BJ (cell line): ENCODE measurements around the gene OMG. TPM values are rescaled to one million over a fixed set of nuclear protein-coding genes. Genes with fewer than 3 reads are reported as not detected.

ENCODE experiments used
- CTCF ChIA-PET: fragments of 350-600 bp; formaldehyde crosslinking; extraction: SDS; loops from one replicate; lab custom pipeline; 2021; ENCODE audit warnings: antibody characterized with exemption, inconsistent platforms; lab: Yijun Ruan, JAX
- POLR2A ChIA-PET: fragments of 300-600 bp; sonication (Branson Sonifier 250); formaldehyde crosslinking; extraction: SDS; loops from one replicate; lab custom pipeline; 2021; ENCODE audit warnings: antibody characterized with exemption; lab: Charles Lee
- DNase-seq: peaks from one replicate; pipeline ENCODE4 v3.0.0-alpha.2; 2011; ENCODE audit warnings: low read depth
- H3K27me3 ChIP-seq: 2 replicates; pipeline ENCODE4 v1.6.0; 2011; ENCODE audit warnings: low read length; ENCODE audit not compliant: control insufficient read depth, insufficient read depth
- H3K36me3 ChIP-seq: 2 replicates; pipeline ENCODE4 v1.5.1; 2011; ENCODE audit warnings: low read length; ENCODE audit not compliant: control insufficient read depth, insufficient read depth
- H3K4me3 ChIP-seq: 2 replicates; pipeline ENCODE4 v1.5.1; 2011; ENCODE audit warnings: low read depth, mild to moderate bottlenecking, control low read depth, low read length
- CTCF ChIP-seq: IDR thresholded peaks from 2 replicates; pipeline ENCODE4 v1.5.1; 2011; ENCODE audit warnings: low read depth, mild to moderate bottlenecking, control low read depth, inconsistent platforms, low read length, moderate library complexity; ENCODE audit not compliant: insufficient read depth
- polyA plus RNA-seq: library from polyadenylated mRNA; depleted of rRNA; stranded (reverse); fragments of >200 nt; gene quantifications from 2 replicates; pipeline ENCODE4 v1.2.3, GENCODE V29; 2011

The OMG gene
- polyA plus RNA-seq, 1 experiment = 0.13 TPM

- TF ChIP-seq CTCF = no peak
- CTCF ChIA-PET = no interaction called here
- DNase-seq = no peak
- H3K36me3 ChIP-seq = peaks cover 1% of the 10 kb centered on the region; the same call in 1 of the 2 replicates
- POLR2A ChIA-PET = no interaction called here
- H3K4me3 ChIP-seq = no peak overlapping the region
- no peaks in the 10 kb centered on the region for H3K27me3 ChIP-seq
Measured at GRCh38 chr17:31311526-31311925, 14.5 kb upstream of the OMG start.

GRCh38 chr17:31310886-31311285 lies 13.8 kb upstream of the OMG start:
- TF ChIP-seq CTCF = no peak
- CTCF ChIA-PET = interaction anchor here (0.7 kb wide), 1 partner anchor 1107 kb away, joined by 3 read pairs; no protein-coding TSS in a partner anchor
- POLR2A ChIA-PET = no interaction called here
- H3K36me3 ChIP-seq = peaks cover 1% of the 10 kb centered on the region; the same call in 1 of the 2 replicates
- DNase-seq = no peak
- H3K27me3 ChIP-seq = no peaks in the 10 kb centered on the region
- no peak overlapping the region for H3K4me3 ChIP-seq

GRCh38 chr17:31310260-31310659 lies 13.2 kb upstream of the OMG start:
- ChIA-PET CTCF (interaction anchor here (0.6 to 0.7 kb wide), 2 partner anchors 342 to 1107 kb away, joined by 3 to 7 read pairs; no protein-coding TSS in a partner anchor), POLR2A (no interaction called here)
- Histone ChIP-seq H3K4me3 (no peak overlapping the region), H3K36me3 (peaks cover 1% of the 10 kb centered on the region; the same call in 1 of the 2 replicates), H3K27me3 (no peaks in the 10 kb centered on the region)
- no peak for DNase-seq
- TF ChIP-seq CTCF = no peak

- CTCF ChIA-PET = no interaction called here
- no peak for DNase-seq
- POLR2A ChIA-PET = no interaction called here
- H3K36me3 ChIP-seq = peaks cover 1% of the 10 kb centered on the region; the same call in 1 of the 2 replicates
- TF ChIP-seq CTCF = no peak
- no peak overlapping the region for H3K4me3 ChIP-seq
- no peaks in the 10 kb centered on the region for H3K27me3 ChIP-seq
Measured at GRCh38 chr17:31309556-31309955, 12.5 kb upstream of the OMG start.

- Histone ChIP-seq H3K4me3 (no peak overlapping the region), H3K27me3 (no peaks in the 10 kb centered on the region), H3K36me3 (peaks cover 1% of the 10 kb centered on the region; the same call in 1 of the 2 replicates)
- ChIA-PET POLR2A (interaction anchor here (0.6 kb wide), 1 partner anchor 29 kb away, joined by 14 read pairs; no protein-coding TSS in a partner anchor), CTCF (no interaction called here)
- no peak for TF ChIP-seq CTCF
- no peak for DNase-seq
Measured at GRCh38 chr17:31308372-31309334, 11.6 kb upstream of the OMG start.
